Mesodermal cell (in vitro differentiated cells): ENCODE data around the gene PCDH1.
"Not testable (repeated sequence)": the region's sequence is repeated elsewhere in the genome, so short reads cannot be mapped to it uniquely, and the experiment has no call there.

Experiments used
- H3K27ac ChIP-seq: 2 replicates; pipeline ENCODE4 v1.7.0; 2013; ENCODE audit warnings: mild to moderate bottlenecking, low read depth, low read length, moderate library complexity; ENCODE audit not compliant: severe bottlenecking
- H3K36me3 ChIP-seq: 2 replicates; pipeline ENCODE4 v1.7.1; 2013; ENCODE audit warnings: mild to moderate bottlenecking, low read length, moderate library complexity; ENCODE audit not compliant: control insufficient read depth, insufficient read depth
- H3K4me1 ChIP-seq: one replicate; pipeline ENCODE4 v1.7.1; 2013; ENCODE audit warnings: mild to moderate bottlenecking, low read length; ENCODE audit not compliant: insufficient read depth, control insufficient read depth, poor library complexity, severe bottlenecking
- H3K4me3 ChIP-seq: 2 replicates; pipeline ENCODE4 v1.7.0; 2013; ENCODE audit warnings: low read length, control low read depth, mild to moderate bottlenecking; ENCODE audit not compliant: insufficient read depth, poor library complexity, severe bottlenecking; ENCODE audit errors: extremely low read depth
- H3K9me3 ChIP-seq: 2 replicates; pipeline ENCODE4 v1.7.1; 2013; ENCODE audit warnings: mild to moderate bottlenecking, low read length, moderate library complexity; ENCODE audit not compliant: control insufficient read depth
- WGBS, 2 experiments: methylation state at CpG; one replicate each; pipeline ENCODE4 v1.1.5; 2013; ENCODE audit warnings: missing lambda C conversion rate in 2 of 2; ENCODE audit not compliant: insufficient coverage in 2 of 2; 5-methylcytosine and 5-hydroxymethylcytosine counted together

The PCDH1 gene

GRCh38 chr5:141828162-141828561 lies 50.0 kb downstream of the PCDH1 start:
- 83 to 87% methylated on average over 4 of the region's 4 CpGs for WGBS, 2 experiments

GRCh38 chr5:141826674-141827073 lies 51.5 kb downstream of the PCDH1 start:
- 83 to 93% methylated on average over 4 of the region's 4 CpGs for WGBS, 2 experiments
- Histone ChIP-seq H3K4me1 (peaks cover 7% of the 10 kb centered on the region), H3K36me3 (no peaks in the 10 kb centered on the region), H3K4me3 (no peak overlapping the region), H3K9me3 (no peaks in the 10 kb centered on the region), H3K27ac (no peak overlapping the region)

More at GRCh38 chr5:141828162-141828561, 50.0 kb downstream of the PCDH1 start:
- H3K4me3 ChIP-seq = no peak overlapping the region
- H3K36me3 ChIP-seq = no peaks in the 10 kb centered on the region
- no peaks in the 10 kb centered on the region for H3K9me3 ChIP-seq
- H3K27ac ChIP-seq = no peak overlapping the region
- peaks cover 7% of the 10 kb centered on the region for H3K4me1 ChIP-seq

- H3K4me1 ChIP-seq = peaks cover 7% of the 10 kb centered on the region
- no peak overlapping the region for H3K4me3 ChIP-seq
- H3K9me3 ChIP-seq = no peaks in the 10 kb centered on the region
- H3K36me3 ChIP-seq = no peaks in the 10 kb centered on the region
- 47 to 51% methylated on average over 8 to 10 of the region's 10 CpGs for WGBS, 2 experiments
- H3K27ac ChIP-seq = no peak overlapping the region
These were observed 52.2 kb downstream of the PCDH1 start for GRCh38 chr5:141825791-141826560.

GRCh38 chr5:141825241-141825671 lies 53.0 kb downstream of the PCDH1 start:
- Histone ChIP-seq H3K27ac (no peak overlapping the region), H3K36me3 (no peaks in the 10 kb centered on the region), H3K4me3 (no peak overlapping the region), H3K4me1 (peaks cover 7% of the 10 kb centered on the region), H3K9me3 (no peaks in the 10 kb centered on the region)
- WGBS, 2 experiments = 40 to 68% methylated on average over 3 to 4 of the region's 10 CpGs

GRCh38 chr5:141824717-141825116 lies 53.5 kb downstream of the PCDH1 start:
- H3K27ac ChIP-seq = no peak overlapping the region
- 74% methylated on average over 2 to 3 of the region's 3 CpGs for WGBS, 2 experiments
- peaks cover 7% of the 10 kb centered on the region for H3K4me1 ChIP-seq
- H3K9me3 ChIP-seq = no peaks in the 10 kb centered on the region
- H3K4me3 ChIP-seq = no peak overlapping the region
- H3K36me3 ChIP-seq = no peaks in the 10 kb centered on the region

- Histone ChIP-seq H3K27ac (no peak overlapping the region), H3K4me1 (peaks cover 7% of the 10 kb centered on the region), H3K36me3 (no peaks in the 10 kb centered on the region), H3K4me3 (no peak overlapping the region), H3K9me3 (no peaks in the 10 kb centered on the region)
- 94 to 100% methylated on average over 2 of the region's 3 CpGs for WGBS, 2 experiments
These were observed 55.2 kb downstream of the PCDH1 start for GRCh38 chr5:141823056-141823455.

DNA sequence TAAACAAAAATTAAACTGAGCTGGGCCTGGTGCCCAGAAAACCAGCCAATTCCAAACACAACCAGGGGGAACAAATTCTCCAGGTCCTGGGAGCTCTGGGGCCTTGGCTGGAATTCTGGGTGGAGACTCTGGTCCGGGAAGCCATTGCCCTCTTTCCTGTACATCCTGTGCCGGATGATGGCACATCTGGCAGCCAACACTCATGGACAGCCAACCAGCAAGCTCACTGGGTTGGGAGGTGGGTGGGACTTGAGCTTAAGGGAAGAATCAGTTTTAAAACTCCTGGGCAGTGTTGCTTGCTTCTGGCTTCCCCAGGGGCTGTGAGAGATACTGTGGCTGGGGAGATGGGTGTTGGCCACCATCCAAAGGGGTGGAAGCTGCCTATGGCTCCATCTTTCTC lies 56.1 kb downstream of the PCDH1 start:
- Histone ChIP-seq H3K36me3 (no peaks in the 10 kb centered on the region), H3K27ac (no peak overlapping the region), H3K4me1 (peaks cover 7% of the 10 kb centered on the region), H3K4me3 (no peak overlapping the region), H3K9me3 (no peaks in the 10 kb centered on the region)
- WGBS, 2 experiments = 86% methylated on average over 1 of the region's 2 CpGs; no CpG with 5 or more reads in 1 of the 2 experiments

DNA sequence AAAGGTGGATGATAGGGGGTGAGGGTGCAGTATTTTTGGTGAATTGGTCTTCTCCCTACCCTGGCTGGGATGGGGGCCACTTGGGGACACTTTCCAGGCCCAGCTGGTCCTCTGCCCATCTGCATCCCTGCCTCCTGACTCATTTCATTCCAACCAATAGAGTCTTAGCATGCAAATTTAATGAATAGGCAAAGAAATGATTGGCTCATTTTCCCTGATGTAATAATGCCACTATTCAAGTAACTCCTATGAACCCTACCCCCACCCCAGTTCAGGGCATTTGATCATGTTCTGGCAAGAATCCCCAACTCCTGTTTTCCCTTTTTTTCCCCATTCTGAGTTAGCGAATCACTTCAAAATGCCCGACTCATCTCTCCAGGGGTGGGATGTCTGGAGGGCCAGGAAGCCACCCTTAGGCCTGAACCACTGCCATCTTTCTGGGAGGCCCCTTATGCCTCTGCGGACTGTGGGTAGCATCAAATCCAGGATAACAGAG lies 56.7 kb downstream of the PCDH1 start:
- H3K36me3 ChIP-seq = no peaks in the 10 kb centered on the region
- no peaks in the 10 kb centered on the region for H3K9me3 ChIP-seq
- no peak overlapping the region for H3K4me3 ChIP-seq
- peaks cover 12% of the 10 kb centered on the region for H3K4me1 ChIP-seq
- WGBS, 2 experiments = 53 to 100% methylated on average over 1 to 2 of the region's 3 CpGs
- H3K27ac ChIP-seq = peak overlapping the region; percentile 72

DNA sequence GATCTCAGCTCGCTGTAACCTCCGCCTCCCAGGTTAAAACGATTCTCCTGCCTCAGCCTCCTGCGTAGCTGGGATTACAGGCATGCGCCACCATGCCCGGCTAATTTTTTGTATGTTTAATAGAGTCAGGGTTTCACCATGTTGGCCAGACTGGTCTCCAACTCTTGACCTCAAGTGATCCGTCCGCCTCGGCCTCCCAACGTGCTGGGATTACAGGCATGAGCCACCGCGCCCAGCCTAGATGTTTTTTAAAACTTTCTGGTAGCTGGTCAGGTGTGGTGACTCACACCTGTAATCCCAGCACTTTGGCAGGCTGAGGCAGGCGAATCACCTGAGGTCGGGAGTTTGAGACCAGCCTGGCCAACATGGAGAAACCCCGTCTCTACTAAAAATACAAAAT lies 57.5 kb downstream of the PCDH1 start:
- not testable (repeated sequence) for H3K9me3 ChIP-seq, H3K4me3 ChIP-seq, H3K27ac ChIP-seq, H3K36me3 ChIP-seq
- peaks cover 12% of the 10 kb centered on the region for H3K4me1 ChIP-seq
- WGBS, 2 experiments = 82 to 96% methylated on average over 5 to 13 of the region's 15 CpGs

DNA sequence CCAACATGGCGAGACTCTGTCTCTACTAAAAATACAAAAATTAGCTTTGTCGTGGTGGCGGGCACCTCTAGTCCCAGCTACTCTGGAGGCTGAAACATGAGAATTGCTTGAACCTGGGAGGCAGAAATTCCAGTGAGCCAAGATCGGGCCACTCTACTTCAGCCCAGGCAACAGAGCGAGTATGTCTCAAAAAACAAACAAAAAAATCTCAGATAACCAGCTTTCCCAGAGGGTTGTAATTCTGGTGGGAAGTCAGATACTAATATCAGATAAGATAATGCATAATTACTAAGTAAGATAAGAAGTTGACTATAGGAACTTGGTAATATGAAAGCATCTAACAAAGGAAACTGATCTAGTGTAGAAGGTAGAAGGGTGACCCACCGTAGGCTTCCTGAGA lies 60.6 kb downstream of the PCDH1 start:
- Histone ChIP-seq H3K4me3 (no peak overlapping the region), H3K9me3 (no peaks in the 10 kb centered on the region), H3K27ac (no peak overlapping the region), H3K4me1 (peaks cover 5% of the 10 kb centered on the region), H3K36me3 (no peaks in the 10 kb centered on the region)
- 80 to 89% methylated on average over 4 to 5 of the region's 6 CpGs for WGBS, 2 experiments
